GM12878 (cell line): ENCODE measurements around the gene FCGBP. TPM values are rescaled to one million over a fixed set of nuclear protein-coding genes. Genes with fewer than 3 reads are reported as not detected.
A peak's percentile ranks its signal among the peaks of the same experiment; 100 is the strongest.

ENCODE experiments used
- BHLHE40 ChIP-seq, 2 experiments: fragments of 450-650 bp in 1 of 2; IDR thresholded peaks; 2 replicates each; pipeline ENCODE4 v1.6.1; 2011 to 2017; ENCODE audit warnings: low read depth in 2 of 2, borderline replicate concordance in 1 of 2, improper control_type of control experiment in 1 of 2, low read length in 1 of 2, mild to moderate bottlenecking in 1 of 2
- CBFB ChIP-seq: IDR thresholded peaks from 2 replicates; pipeline ENCODE4 v1.6.1; 2016; ENCODE audit warnings: antibody characterized with exemption, low read depth
- CTCF ChIP-seq, 3 experiments: IDR thresholded peaks in 2 of 3; conservative IDR thresholded peaks in 1 of 3; 2 replicates each; pipeline ENCODE4 v1.5.1; 2011; ENCODE audit warnings: low read depth in 3 of 3, low read length in 3 of 3, mild to moderate bottlenecking in 3 of 3, control low read depth in 2 of 3, moderate library complexity in 2 of 3, inconsistent platforms in 1 of 3, mixed read lengths in 1 of 3; ENCODE audit not compliant: control insufficient read depth in 2 of 3, insufficient read depth in 1 of 3; ENCODE audit errors: extremely low read depth in 1 of 3
- HDGF ChIP-seq: fragments of 450-650 bp; IDR thresholded peaks from 2 replicates; pipeline ENCODE4 v1.6.1; 2016; ENCODE audit warnings: antibody characterized with exemption
- JUND ChIP-seq: IDR thresholded peaks from 2 replicates; pipeline ENCODE4 v1.6.1; 2012; ENCODE audit warnings: low read depth, mild to moderate bottlenecking, low read length, improper control_type of control experiment, moderate library complexity
- KDM1A ChIP-seq: fragments of 200-600 bp; sonication (generic); IDR thresholded peaks from 2 replicates; pipeline ENCODE4 v1.6.1; 2016; ENCODE audit warnings: borderline replicate concordance
- MAX ChIP-seq: IDR thresholded peaks from 2 replicates; pipeline ENCODE4 v1.6.1; 2012; ENCODE audit warnings: low read depth, low read length, improper control_type of control experiment
- MEF2B ChIP-seq: fragments of 450-650 bp; IDR thresholded peaks from 2 replicates; pipeline ENCODE4 v1.6.1; 2018; ENCODE audit warnings: mild to moderate bottlenecking, moderate library complexity; ENCODE audit not compliant: partially characterized antibody, poor library complexity, severe bottlenecking
- MYB ChIP-seq: fragments of 150-350 bp; IDR thresholded peaks from 2 replicates; pipeline ENCODE4 v1.6.1; 2014; ENCODE audit warnings: mild to moderate bottlenecking, low read depth, low read length, borderline replicate concordance
- NBN ChIP-seq: fragments of 450-650 bp; IDR thresholded peaks from 2 replicates; pipeline ENCODE4 v1.6.1; 2016
- POLR2A ChIP-seq: IDR thresholded peaks from 2 replicates; pipeline ENCODE4 v1.6.1; 2011; ENCODE audit warnings: low read depth, mild to moderate bottlenecking, low read length
- POU2F2 ChIP-seq: IDR thresholded peaks from 3 replicates; pipeline ENCODE4 v1.6.1; 2011; ENCODE audit warnings: low read depth, mild to moderate bottlenecking, low read length, borderline replicate concordance
- RELA ChIP-seq: fragments of 450-650 bp; IDR thresholded peaks from 2 replicates; pipeline ENCODE4 v1.8.0; 2014; ENCODE audit warnings: borderline replicate concordance; ENCODE audit not compliant: partially characterized antibody
- RELB ChIP-seq: fragments of 450-650 bp; IDR thresholded peaks from 2 replicates; pipeline ENCODE4 v1.6.1; 2017; ENCODE audit warnings: low read depth, mild to moderate bottlenecking, moderate library complexity
- SMARCA5 ChIP-seq: fragments of 450-650 bp; IDR thresholded peaks from 2 replicates; pipeline ENCODE4 v1.6.1; 2017; ENCODE audit warnings: mild to moderate bottlenecking
- TAF1 ChIP-seq: IDR thresholded peaks from 2 replicates; pipeline ENCODE4 v1.6.1; 2011; ENCODE audit warnings: mild to moderate bottlenecking, low read depth, low read length, borderline replicate concordance
- TCF3 ChIP-seq: IDR thresholded peaks from 2 replicates; pipeline ENCODE4 v1.6.1; 2012; ENCODE audit warnings: low read depth, mild to moderate bottlenecking, low read length, borderline replicate concordance; ENCODE audit not compliant: insufficient read depth
- ZNF24 ChIP-seq: fragments of 450-650 bp; IDR thresholded peaks from 2 replicates; pipeline ENCODE4 v1.6.1; 2017; ENCODE audit warnings: antibody characterized with exemption, mild to moderate bottlenecking
- ZZZ3 ChIP-seq: IDR thresholded peaks from 2 replicates; pipeline ENCODE4 v1.6.1; 2011; ENCODE audit warnings: low read depth; ENCODE audit not compliant: control insufficient read depth, insufficient read length
- polyA plus RNA-seq, 11 experiments: library from polyadenylated mRNA; depleted of rRNA in 4 of 11; unstranded in 6 of 11; stranded (reverse) in 5 of 11; fragments of >200 nt; fragmentation: Nextera tagmentation in 4 of 11; fragmentation: Illumina TruSeq in 1 of 11; extraction: Ambion mirVana in 4 of 11; extraction: Trizol in 1 of 11; gene quantifications; 1 replicate in 1 of 11; 2 replicates in 10 of 11; pipeline versions ENCODE4 v1.2.1 to v1.2.3, GENCODE V29; 2011 to 2016; ENCODE audit warnings: inconsistent platforms in 2 of 11, missing spikeins in 2 of 11, low read depth in 1 of 11
- total RNA-seq, 4 experiments: library from RNA; depleted of rRNA in 3 of 4; stranded (reverse); fragments of >200 nt in 3 of 4; fragmentation: Illumina TruSeq in 1 of 4; extraction: Trizol in 1 of 4; gene quantifications; 2 replicates each; pipeline versions ENCODE4 v1.2.1 to v1.2.3, GENCODE V29; 2013 to 2021
- TF ChIP-seq, protein P1 (sequence below): fragments of 450-650 bp; IDR thresholded peaks from 2 replicates; pipeline ENCODE4 v1.6.1; 2016; ENCODE audit warnings: mild to moderate bottlenecking

FCGBP gene
- total and polyA plus RNA-seq, 10 of the 15 experiments (the other 5 are each of a cell fraction or from before 2014, with no cell fraction given), result 0.02 to 3.2 (median 0.37) TPM; not detected in 2

DNA sequence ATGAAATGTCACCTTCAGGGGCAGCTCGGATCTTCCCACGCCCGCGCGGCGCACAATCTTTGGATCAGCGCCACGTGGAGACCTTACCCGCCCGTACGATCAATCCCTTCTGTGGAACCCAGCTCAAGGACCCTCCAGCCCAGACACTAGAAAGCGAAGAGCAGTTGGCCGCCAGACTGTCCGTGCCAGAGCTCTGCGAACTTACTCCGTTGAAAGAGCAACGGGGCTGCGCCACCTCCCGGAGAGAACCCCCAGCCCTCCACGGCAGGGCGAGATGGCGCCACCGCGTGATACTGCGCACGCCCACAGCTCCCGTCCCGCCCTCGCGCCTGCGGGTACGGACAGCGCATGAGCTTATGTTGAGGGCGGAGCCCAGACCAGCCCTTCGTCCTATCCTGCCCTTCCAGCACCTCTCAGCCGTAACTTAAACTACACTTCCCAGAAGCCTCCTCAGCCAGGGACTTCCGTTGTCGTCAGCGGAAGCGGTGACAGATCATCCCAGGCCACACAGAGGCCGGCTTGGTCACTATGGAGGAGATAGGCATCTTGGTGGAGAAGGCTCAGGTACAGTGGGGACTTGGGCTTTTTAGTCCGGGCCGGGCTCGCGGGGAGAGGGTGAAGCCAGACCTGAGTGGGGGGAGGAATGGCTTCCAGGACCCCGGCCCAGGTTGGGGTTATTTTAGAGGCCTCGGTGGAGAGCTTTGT is 36.4 kb upstream of the FCGBP start, which contains the start of gene PSMC4 (continued):
- TF ChIP-seq TAF1 (peak; percentile 56; the same call in 1 of the 2 replicates), ZNF24 (no peak), TCF3 (peak; percentile 38; the same call in 1 of the 2 replicates), JUND (0 out of 2 replicates have a peak, but pooled peaks have one; percentile 28), MEF2B (no peak), POLR2A (peak; percentile 97), RELB (peak; percentile 76), KDM1A (no peak), MYB (0 out of 2 replicates have a peak, but pooled peaks have one; percentile 68), POU2F2 (peak; percentile 77; the same call in 1 of the 3 replicates), RELA (peak; percentile 12), SMARCA5 (peak; percentile 92; the same call in 1 of the 2 replicates), ZZZ3 (no peak), MAX (peak; percentile 89), BHLHE40 (IDR thresholded peaks at IDR 0.05; ENCODE audit: borderline replicate concordance in 1 of 2, low read depth in 2 of 2, low read length in 1 of 2) (peak; percentile 67 to 80), NBN (peak; percentile 80), CTCF (IDR thresholded peaks at IDR 0.05 in 2 of 3, conservative IDR thresholded peaks at IDR 0.05 in 1 of 3; ENCODE audit: control insufficient read depth in 2 of 3, extremely low read depth in 1 of 3, insufficient read depth in 1 of 3, low read depth in 3 of 3, low read length in 3 of 3) (peak; percentile 86 to 96 (median 87); a peak in 5 of 6 replicates), CBFB (peak; percentile 74), HDGF (peak; percentile 91)
- TF ChIP-seq, protein P1, sequence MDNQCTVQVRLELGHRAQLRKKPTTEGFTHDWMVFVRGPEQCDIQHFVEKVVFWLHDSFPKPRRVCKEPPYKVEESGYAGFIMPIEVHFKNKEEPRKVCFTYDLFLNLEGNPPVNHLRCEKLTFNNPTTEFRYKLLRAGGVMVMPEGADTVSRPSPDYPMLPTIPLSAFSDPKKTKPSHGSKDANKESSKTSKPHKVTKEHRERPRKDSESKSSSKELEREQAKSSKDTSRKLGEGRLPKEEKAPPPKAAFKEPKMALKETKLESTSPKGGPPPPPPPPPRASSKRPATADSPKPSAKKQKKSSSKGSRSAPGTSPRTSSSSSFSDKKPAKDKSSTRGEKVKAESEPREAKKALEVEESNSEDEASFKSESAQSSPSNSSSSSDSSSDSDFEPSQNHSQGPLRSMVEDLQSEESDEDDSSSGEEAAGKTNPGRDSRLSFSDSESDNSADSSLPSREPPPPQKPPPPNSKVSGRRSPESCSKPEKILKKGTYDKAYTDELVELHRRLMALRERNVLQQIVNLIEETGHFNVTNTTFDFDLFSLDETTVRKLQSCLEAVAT, result peak; percentile 58; the same call in 1 of the 2 replicates
